Islet precursor cell (in vitro differentiated cells): ENCODE measurements around the gene IFNAR1.

ENCODE experiments used
- DNase-seq: peaks from one replicate; pipeline ENCODE4 v3.0.0-alpha.2; 2018

IFNAR1 gene

DNA sequence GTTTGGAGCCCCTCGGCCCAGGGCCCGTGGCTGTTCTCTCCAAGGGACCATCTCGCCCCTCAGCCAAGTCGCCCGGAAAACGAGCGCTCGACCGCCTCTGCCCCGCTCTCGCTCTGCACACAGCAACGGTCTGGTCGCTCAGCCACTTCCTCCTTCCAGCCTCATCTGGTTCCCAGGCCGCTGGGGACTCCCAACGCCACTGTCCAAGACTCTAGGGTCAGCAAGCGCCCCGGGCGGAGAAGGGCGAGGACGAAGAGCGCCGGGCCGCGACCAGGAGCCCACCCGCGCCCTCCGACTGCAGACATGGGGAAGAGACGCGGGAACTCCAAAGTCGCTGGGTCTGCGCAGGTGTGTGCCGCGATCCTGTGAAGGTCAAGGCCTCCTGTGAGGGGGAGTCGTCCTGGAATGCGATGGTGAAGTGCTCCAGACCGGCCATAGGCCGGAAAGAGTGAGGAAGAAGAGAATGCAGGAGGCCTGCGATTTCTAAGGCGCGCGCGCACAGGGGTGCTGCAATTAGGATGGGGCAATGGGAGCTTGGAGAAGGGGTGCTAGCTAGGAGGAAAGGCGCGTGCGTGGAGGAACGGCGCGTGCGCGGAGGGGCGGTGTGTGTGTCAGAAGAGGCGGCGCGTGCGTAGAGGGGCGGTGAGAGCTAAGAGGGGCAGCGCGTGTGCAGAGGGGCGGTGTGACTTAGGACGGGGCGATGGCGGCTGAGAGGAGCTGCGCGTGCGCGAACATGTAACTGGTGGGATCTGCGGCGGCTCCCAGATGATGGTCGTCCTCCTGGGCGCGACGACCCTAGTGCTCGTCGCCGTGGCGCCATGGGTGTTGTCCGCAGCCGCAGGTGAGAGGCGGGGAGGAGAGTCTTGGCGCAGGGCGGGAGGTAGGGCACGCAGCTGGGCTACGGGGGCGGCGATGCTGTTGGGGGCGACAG is at the start of gene IFNAR1:
TSS of gene IFNAR1 (plus strand) at position 680 of the 931 bp plus-strand sequence. CDS start at position 766, 86 bp downstream.
- DNase-seq: peak; percentile 99

DNA sequence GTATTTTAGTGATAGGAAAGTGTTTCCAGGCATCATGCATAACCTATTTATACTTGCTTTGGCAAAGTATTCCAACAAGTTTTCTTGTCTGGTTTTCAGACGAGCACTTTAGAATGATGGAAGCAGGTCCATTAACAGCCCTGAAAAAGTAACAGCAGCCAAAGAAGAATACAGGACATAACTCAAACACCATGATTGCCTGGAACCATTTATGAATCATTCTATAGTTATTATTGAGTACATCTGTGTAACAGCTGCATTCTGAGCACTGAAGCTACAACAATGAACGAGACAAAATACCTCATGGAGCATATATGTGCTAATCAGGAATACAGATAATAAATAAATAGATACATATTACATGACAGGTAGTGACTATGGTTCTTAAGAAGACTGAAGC is 46.0 kb upstream of the IFNAR1 start:
- no peak for DNase-seq

DNA sequence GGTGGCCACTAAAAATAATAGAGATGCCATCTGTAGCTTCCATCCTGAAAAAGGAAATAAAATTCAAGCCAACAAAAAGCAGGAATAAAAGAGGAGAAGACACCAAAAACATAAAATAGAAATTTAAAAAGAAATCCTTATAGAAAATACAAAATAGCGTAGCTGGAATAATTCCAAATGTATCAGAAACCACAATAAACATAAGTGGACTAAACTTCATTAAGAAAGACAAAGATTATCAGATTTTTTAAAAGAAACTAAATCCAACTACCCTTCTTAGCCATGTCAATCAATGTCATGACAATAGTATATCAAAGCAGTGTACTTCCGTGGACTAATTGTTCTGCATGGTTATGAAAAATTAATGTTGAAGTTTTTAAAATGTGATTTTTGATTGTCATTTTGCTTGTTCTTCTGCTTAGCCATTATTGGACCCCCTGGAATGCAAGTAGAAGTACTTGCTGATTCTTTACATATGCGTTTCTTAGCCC is 45.4 kb upstream of the IFNAR1 start:
- DNase-seq: no peak

DNA sequence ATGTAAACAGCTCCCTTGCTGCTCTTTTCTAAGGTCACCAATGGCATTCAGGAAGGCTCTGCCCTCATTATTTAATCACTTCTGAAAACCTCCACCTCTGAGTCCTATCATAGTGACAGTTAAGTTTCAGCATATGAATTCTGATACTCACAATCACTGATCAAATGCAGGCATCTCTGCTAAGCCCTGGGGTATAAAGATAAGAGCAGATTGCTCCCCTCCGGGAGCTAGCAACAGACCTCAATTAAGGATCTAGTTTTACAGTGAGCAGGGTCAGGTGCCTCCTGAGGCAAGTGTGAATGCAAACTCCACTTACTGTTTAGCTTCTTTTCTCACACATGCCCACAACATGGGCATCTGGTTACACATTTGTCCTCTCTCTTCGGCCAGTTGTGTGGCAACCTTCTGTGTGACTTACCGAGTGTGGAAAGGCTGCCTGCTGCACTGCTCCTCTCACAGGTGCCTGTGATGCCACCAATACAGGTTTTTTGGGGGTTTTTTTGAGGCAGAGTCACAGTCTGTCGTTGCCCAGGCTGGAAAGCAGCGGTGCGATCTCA is 43.6 kb upstream of the IFNAR1 start:
- no peak for DNase-seq

DNA sequence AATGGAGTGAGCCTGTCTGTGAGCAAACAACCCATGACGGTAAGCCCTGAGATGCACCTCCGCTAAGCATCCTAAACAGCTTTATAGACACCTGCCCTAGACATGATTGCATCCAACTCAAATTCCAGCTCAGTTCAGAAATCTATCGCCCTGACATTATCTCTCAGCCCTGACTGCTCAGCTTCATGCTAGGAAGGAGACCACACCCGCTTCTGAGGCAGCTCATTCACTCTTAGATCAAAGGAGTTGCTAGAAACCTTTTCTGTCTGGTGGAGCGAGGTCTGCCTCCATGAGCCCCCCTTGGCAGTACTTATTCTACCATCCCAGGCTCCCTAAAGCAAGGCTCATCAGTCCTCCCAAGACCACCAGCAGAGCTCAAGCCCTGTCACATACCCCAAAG is 41.6 kb upstream of the IFNAR1 start:
- DNase-seq: no peak

DNA sequence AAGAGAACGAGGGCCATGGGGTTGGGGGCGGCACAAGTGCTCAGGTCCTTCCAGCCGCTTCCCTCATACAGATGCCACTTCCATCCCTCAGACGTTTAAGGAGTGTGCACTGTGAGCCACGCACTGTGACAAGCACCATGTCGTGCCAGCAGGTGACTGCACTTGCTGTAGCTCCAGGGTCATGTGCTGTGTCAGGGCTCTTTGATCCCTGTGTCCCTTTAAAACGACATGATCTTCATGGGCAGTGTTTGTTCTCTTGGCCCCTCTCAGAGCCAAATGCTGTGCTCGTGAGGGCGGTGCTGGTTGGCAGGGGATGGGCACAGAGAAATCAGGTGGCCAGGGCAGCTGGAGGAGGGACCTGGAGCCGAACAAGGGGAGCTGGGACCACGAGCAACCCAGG is 38.7 kb upstream of the IFNAR1 start:
- DNase-seq: no peak

DNA sequence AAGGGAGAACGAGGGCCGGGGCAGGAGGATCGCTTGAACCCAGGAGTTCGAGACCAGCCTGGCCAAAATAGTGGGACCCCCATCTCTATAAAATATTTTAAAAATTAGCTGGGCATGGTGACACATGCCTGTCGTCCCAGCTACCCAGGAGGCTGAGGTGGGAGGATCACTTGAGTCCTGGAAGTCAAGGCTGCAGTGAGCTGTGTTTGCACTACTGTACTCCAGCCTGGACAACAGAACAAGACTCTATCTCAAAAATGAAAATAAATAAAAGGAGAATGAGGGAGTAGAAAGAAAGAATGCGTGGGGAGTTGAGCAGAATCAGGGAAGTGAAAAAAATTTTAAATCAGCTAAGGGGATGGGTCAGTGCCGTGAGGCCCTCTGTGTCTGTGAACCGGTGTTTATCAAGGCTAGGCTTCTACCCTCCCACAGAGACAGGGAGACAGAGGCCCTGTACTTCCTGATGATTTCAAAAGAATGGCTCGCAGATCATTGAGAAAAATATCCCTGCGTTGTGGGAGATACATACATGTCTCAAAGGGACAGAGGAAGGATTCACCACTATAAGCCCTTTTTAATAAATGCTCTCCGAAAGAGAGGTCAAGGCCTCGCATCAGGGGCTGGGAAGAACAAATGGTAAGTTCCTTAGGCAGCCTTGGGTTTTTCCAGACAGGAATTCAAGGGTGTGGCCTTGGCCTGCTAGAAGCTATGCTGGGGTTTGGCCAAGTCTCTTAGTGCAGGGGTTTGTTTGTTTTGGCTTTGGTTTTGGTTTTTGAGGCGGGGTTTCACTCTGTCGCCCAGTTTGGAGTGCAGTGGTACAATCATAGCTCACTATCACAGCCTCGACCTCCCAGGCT is 37.9 kb upstream of the IFNAR1 start:
- DNase-seq: no peak

DNA sequence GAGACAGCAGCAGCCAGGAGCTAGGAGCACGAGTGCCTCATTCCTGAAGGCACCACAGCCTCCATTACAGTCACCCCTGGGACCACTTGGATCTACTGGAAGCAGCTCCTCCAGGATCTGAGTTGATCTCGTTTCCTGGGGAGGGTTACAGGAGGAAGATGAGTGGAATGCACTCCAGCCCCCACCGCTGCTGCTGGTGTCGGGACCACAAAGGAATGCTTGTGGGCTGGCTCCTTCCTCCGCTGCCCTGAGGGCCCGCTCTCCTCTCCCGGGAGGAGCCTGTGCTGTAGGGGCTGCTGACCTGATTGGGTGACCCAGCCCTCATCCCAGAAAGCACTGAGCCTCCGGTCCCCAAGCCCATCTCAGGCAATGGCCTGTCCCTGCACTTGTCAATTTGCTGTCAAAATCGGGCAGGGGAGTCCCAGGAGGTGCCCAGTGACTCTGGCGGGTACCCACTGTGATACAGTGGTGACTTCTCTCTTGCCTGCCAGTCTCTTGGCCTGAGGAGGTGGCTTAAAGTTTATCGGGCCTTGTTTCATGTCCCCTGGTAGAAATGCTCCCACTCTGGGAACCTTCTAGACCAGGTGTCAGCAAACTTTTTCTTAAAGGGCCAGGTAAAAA is 35.5 kb upstream of the IFNAR1 start:
- DNase-seq: peak; percentile 94

DNA sequence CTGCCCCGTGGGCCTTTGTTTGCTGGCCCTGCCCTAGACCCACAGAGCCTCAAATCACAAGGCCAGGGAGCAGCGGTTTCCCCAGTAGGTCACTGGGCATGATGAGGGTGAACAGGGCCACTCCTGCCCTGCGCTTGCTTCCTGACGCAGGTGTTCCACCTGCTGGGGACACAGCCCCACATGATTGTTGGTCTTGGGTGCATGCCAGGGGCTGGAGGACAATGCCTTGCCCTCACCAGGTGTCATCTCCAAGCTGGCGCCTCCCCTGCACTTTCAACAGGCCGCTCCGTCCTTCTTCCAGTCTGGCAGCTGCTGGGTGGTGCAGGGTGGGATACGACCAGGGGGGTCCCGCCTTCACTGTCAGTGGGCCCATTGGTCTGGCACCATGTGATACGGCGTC is 34.3 kb upstream of the IFNAR1 start:
- no peak for DNase-seq

DNA sequence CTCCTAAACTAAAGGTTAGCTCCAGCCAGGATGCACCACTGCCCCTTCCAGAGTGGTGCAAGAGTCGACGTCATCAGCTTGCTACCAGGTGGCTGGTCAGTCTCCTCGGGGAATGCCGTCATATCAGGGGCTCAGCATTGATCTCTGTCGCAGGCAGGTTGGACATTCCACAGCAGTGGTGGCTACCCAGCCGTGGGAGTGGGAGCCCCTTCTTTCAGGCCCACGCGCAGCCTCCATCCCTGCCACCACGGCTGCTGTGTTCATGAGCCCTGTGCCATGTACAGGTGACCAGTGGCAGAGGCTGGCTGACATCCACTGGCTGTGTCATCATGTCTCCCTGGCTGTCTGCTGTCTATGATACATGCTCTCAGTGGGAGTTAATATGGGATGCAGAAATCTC is 33.1 kb upstream of the IFNAR1 start:
- no peak for DNase-seq

DNA sequence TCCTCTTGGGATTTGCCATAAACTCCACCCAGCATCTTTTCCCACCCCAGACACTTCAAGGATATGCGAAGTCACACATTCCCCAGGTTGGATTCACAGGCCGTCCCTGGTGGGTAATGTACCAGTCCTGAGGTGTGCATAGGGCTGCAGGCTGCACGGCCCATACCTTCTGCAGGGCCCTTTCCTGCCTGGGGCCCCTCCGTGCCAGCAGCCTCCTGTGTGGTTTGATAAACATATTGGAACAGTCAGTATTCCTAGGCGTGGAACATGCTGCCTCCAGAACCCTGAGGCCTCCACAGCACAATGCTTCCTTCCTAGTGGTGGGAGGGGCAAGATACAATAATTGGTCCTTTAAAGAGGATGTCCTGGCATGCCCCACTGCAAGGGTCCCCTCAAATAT is 32.0 kb upstream of the IFNAR1 start:
- no peak for DNase-seq

DNA sequence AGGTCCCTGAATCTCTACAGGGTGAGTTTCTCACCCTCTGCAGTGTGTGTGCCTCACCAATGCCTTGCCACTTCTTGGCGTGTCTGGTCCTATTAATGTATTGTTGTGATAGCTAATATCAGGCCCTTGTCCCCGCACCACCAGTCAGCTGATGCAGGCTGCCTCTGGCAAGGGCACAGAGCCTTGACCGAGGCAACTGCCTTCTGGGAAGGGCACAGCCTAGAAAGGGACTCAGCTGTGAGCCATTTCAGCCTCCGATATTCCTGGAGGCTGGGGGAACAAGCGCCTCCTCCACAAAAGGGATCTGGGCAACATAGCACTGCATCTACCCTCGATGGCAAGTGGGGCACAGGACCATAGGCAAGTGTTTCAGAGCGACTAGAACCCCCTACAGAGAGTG is 31.6 kb upstream of the IFNAR1 start:
- no peak for DNase-seq

DNA sequence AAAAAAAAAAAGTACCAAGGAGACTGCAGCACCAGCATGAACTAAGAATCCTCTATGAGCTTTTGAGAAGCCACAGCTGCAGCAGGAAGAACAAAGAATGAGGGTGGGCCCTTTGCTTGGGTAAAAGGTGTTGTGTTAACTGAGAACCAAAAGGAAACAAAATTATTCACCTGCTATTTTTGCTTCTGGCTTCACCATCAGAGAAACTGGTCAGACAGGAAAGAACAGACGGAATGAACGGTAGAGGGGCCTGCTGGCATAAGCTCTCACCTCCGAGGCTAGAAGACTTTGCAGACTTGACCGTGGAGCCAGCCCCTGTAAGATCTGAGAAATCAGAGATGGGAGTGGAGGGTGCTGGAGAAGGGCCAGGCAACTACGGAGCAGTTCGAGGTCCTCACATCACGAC is 31.0 kb upstream of the IFNAR1 start:
- no peak for DNase-seq

DNA sequence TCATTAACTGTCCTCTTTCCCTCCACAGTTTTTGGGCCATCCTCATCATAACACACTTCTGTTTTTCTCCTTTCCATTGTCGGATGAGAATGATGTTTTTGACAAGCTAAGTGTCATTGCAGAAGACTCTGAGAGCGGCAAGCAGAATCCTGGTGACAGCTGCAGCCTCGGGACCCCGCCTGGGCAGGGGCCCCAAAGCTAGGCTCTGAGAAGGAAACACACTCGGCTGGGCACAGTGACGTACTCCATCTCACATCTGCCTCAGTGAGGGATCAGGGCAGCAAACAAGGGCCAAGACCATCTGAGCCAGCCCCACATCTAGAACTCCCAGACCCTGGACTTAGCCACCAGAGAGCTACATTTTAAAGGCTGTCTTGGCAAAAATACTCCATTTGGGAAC is 28.6 kb upstream of the IFNAR1 start:
- DNase-seq: no peak

DNA sequence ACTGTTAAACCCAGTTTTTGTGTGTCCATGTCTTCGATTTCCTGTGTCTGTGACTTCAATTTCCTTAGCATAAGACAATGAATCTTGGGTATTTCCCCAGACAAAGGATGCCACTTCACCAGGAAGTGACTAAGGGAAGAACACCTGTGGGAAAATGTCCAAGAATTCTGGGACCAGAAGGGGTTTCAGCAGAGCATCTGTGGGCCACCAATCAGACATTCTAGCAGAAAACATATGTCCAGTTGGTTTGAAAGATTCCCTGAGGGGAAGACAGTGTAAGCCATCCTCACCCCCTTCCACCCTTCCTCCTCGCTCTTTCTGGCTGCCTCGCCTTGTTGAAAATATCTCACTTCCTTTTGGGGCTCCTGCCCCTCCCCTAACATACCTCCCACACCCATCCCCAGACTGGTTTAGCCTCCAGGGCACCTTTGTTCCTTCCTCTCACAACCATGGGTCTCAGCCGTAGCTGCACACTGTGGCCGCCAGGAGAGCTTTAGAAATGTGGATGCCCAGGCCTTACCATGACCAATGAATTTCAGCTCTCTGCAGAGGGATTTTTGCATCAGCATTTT is 25.5 kb upstream of the IFNAR1 start:
- no peak for DNase-seq

DNA sequence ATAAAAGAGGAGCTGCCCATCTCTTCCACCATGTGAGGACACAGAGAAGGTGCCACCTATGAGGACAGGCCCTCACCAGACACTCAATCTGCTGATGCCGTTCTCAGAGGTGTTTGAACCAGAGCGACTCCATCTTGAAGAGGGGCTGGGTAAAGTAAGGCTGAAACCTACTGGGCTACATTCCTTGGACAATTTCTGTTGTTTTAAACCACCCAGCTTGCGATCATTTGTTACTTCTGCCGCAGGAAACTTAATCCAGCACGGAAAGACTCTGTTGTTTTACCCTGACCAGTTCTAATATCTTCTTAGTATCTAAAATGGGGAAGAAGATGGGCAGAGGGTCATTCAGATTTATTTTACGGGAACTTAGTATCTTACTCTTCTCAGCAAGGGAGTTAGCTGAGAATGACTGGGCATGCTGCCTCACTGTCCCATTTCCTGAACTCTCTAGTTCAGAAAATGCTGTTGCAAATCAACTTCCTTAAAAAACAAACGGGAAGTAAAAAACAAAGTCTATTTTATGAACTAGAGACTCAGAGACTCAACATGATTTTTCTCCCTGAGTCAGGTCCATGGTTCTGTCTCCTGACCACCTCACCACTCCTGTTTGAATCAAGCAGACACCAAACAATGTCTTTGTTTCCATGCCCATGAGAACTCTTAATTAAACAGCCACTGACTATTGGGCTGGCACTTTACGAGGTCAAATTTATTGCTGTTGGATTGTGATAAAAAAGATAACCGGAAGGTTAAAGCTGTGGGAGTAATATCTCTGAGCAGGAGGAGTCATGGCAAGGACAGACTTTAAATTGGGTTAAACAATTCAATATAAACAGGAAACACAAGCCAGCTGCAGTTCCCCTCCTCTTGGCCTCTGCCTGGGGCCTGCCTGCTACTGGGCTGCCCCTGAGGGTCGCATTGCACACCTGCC is 23.8 kb upstream of the IFNAR1 start:
- no peak for DNase-seq

DNA sequence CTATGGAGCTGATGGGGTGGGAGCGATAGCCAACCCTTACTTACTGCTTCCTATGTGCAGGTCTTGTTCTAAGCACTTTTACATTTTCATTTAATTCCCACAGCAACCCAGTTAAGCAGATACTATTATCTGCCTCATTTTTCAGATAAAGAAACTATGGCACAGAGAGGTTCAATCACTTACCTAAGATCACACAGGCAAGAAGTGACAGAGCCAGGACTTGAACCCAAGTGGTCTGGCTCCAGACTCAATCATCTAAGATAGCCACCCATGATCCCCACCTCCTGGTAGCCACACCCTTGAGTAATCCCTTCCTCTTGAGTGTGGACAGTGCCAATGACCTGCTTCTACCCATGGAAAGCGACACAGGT is 23.2 kb upstream of the IFNAR1 start:
- DNase-seq: no peak

DNA sequence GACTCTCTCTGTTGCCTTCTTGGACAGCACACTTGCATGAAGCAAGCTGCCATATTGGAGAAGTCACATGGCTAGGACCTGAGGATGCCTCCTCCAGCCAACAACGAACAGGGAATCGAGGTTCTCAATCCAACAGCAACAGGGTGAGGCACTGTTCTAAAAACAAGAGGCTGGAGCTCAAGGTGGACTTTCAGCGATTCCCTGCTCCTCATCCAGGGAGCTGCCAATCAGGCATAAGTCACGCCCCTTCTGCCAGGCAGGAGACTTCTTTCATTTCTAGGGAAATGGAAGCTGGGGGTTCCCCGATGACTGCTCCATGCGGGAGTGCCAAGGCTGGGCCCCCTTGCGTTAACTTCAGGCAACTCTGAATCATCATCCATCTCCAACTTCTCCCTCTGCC is 22.7 kb upstream of the IFNAR1 start:
- DNase-seq: no peak

DNA sequence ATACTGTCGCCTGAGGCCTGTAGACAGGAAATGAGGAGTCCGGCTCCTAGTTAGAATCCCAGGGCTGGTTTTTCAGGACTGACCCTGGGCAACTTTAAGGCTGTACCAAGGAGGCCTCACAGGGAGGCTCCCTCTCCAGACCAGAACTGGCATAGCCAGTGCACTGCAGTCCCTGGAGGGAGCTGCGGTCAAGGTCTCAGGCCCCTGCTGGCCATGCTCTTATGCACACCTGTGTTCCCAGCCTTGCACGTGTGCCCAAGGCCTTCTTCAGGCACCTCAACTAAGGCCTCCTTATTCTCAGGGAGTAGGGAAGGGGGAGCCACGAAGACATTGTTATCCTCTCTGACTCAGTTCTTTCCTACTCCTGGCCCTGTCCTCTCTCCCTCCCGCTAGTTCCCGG is 22.0 kb upstream of the IFNAR1 start:
- no peak for DNase-seq

DNA sequence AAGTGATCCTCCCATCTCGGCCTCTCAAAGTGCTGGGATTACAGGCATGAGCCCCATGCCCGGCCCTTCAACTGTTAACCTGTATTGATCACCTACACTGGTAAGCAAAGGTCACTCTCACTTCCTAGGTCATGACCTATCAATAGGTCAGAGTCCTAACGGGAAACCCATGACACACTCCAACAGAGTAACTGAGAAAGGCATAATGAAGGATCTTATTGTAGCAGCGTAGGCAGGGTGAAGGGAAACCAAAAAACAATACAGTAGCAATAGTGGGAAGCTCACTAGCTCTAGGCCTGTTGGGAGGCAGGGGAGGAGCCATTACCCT is 19.5 kb upstream of the IFNAR1 start:
- DNase-seq: no peak

DNA sequence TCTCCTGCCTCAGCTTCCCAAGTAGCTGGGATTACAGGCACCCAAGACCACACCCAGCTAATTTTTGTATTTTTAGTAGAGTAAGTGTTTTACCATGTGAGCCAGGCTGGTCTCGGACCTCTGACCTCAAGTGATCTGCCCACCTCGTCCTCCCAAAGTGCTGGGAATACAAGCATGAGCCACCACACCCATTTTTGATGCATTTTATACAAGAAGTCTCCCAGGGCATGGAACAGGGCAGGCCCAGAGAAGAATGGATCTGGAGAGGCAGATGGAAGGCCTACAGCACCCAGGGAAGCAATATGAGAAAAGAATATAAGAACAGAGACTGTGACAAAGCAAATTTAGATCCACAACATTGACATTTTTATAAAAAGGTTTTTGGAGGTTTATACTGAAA is 18.8 kb upstream of the IFNAR1 start:
- DNase-seq: no peak
